ENCODE measurements around the gene CYP1A1. TPM values are rescaled to one million over a fixed set of nuclear protein-coding genes. Genes with fewer than 3 reads are reported as not detected.
A peak's percentile ranks its signal among the peaks of the same experiment; 100 is the strongest.

The CYP1A1 gene
- total RNA-seq, 1 experiment from 2014 or later: 1.3 TPM

DNA sequence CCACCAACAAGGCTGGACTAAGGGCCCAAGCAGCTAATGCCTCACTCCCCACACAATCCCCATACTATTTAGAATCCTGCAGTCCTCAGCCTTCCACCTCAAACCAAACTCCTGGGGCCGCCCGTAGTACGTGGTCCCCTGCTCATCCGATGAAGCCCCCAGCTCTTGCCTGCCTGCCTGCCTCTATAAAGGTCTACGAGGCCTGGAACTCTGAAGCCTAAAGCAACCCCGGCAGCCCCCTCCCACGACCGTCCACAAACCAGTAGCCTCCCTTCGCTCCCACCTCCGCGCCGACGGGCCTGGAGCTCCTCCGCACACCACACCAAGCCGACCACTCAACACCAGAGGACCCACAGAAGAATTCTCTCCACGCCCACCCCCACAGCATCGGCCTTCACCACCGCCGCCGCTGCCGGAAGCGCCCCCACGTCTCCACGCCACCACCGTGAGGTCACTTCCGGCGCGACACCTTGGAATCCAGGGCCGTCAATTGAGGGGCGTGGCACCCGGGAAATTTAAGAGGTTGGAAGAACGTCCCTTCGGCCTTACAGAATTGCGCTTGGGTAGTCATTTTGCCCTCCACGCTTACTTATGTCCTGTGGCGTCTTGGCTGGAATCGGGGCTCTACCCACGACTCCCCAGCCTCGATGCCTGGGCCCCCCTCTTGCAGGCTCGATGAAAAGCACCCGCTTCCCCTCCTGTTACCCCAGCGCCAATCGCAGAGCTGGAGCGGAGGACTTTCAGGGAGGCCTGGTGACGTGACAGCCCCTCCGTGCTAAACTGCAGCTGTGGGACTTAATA, 29.5 kb downstream of the CYP1A1 start, which contains the start of gene EDC3:
Gene EDC3 (minus strand): TSS at position 428 of the 801 bp plus-strand sequence. CDS start 20,900 bp downstream, outside the sequence.
- DNase-seq (ENCODE audit: low read depth): peak; percentile 84

DNA sequence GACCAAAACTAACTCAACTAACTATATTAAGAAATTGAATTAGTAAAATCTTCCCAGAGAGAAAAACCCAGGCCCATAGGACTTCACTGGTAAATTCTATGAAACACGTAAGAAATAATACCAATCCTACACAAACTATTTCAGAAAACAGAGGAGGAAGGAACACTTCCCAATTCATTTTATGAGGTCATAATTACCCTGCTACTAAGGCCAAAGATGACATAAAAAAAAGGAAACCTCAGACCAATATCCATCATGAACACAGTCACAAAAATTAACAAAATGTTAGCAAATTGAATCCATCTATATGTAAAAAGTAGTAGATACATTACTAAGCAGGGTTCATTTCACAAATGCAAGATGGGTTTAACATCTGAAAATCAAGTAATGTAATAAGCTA, 33.0 kb downstream of the CYP1A1 start:
- no peak for DNase-seq (ENCODE audit: low read depth)

DNA sequence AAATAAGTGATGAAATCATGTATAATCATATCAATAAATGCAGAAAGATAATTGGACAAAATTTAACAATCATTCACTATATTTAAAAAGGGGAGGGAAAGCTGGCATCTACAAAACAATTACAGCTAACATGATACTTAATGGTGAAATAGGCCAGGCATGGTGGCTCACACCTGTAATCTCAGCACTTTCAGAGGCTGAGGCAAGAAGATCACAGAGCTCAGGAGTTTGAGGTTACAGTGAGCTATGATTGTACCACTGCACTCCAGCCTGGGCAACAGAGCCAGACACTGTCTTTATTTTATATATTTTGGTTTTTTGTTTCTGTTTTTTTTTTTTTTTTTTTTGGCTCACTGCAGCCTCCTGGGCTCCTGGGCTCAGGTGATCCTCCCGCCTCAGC, 41.6 kb downstream of the CYP1A1 start:
- DNase-seq (ENCODE audit: low read depth): no peak

DNA sequence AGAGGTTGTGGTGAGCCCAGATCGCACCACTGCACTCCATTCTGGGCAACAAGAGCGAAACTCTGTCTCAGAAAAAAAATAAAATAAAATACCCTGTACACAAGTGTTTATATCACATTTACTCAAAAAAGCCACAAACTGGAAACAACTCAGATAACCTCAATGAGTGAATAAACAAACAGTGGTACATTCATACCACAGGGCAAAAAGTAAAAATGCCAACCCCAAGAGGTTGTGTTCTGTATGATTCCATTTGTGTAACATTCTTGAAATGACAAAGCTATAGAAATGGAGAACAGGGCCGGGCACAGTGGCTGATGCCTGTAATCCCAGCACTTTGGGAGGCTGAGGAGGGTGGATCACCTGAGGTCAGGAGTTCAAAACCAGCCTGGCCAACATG, 42.4 kb downstream of the CYP1A1 start:
- no peak for DNase-seq (ENCODE audit: low read depth)

DNA sequence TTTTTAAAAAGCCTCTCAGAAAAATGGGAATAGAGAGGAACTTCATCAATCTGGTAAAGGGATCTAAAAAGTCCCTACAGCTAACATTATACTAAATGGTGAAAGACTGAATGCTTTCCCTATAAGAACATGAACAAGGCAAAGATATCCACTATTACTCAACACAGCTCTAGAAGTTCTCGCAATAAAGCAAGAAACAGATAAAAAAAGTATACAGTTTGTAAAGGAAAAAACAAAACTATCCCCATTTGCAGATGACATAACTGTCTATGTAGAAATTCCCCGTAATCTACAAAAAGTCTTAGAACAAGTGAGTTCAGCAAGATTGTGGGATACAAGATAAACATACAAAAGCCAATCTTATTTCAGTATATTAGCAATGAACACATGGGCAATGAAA, 44.9 kb downstream of the CYP1A1 start:
- no peak for DNase-seq (ENCODE audit: low read depth)

DNA sequence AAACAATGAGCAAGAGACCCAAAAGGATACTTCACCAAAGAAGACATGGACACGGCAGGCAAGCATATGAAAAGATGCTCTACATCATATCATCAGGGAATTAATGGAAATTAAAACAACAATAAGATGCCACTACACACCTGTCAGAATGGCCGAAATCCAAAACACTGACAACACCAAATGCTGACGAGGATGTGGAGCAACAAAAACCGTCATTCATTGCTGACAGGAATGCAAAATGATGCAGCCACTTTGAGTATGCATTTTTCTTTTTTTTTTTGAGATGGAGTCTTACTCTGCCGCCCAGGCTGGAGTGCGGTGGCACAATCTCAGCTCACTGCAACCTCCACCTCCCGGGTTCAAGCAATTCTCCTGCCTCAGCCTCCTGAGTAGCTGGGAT, 48.5 kb downstream of the CYP1A1 start:
- DNase-seq (ENCODE audit: low read depth): no peak

DNA sequence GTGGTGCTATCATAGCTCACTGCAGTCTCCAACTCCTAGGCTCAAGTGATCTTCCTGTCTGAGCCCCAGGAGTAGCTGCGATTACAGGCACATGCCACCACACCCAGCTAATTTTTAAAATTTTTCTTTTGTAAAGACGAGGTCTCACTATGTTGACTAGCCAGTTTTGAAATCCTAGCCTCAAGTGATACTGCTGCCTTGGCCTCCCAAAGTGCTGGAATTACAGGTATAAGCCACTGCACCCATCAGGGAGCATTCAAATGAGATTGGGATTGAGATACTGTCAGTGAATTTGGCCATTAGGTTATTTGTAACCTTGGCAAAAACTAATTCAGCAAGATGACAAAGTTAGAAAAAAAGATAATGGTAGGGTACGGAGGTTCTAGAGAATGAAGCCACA, 51.2 kb downstream of the CYP1A1 start:
- DNase-seq (ENCODE audit: low read depth): no peak

DNA sequence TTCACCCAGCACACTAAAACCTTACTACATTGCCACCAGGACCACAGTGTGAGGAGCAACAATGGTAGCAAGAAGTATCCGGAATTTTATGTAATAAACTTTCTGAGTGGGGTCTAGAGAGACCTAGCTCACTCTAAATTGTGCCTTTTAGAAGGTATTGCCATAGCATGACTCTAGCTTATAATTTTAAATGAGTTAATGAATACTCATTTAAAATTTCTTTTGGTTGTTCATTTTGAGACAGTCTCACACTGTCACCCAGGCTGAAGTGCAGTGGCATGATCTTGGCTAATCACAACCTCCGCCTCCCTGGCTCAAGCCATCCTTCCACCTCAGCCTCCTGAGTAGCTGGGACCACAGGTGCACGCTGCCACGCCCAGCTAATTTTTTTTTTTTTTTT, 55.7 kb downstream of the CYP1A1 start:
- DNase-seq (ENCODE audit: low read depth): no peak

Other genes with a start within 250 kb of the CYP1A1 start
- 0.72 and 1.2 TPM in 2 replicates for gene ARID3B, start 184.3 kb downstream of the CYP1A1 start, total RNA-seq (2014; rRNA removed; shearing (Covaris generic))
- 55.5 and 65.5 TPM in 2 replicates for gene CLK3, start 109.7 kb downstream of the CYP1A1 start, total RNA-seq (2014; rRNA removed; shearing (Covaris generic))
- 7.4 and 10.6 TPM in 2 replicates for gene EDC3, start 29.5 kb downstream of the CYP1A1 start, total RNA-seq (2014; rRNA removed; shearing (Covaris generic))
- gene CYP1A2, start 23.3 kb upstream of the CYP1A1 start, total RNA-seq (2014; rRNA removed; shearing (Covaris generic)): not detected in 2 replicates
- gene CSK, start 56.6 kb upstream of the CYP1A1 start, total RNA-seq (2014; rRNA removed; shearing (Covaris generic)): 21.4 and 24.6 TPM in 2 replicates
- not detected in 2 replicates for gene LMAN1L, start 87.3 kb upstream of the CYP1A1 start, total RNA-seq (2014; rRNA removed; shearing (Covaris generic))
- gene CPLX3, start 101.1 kb upstream of the CYP1A1 start, total RNA-seq (2014; rRNA removed; shearing (Covaris generic)): not detected in 2 replicates
- 14.3 and 15.1 TPM in 2 replicates for gene ULK3, start 117.6 kb upstream of the CYP1A1 start, total RNA-seq (2014; rRNA removed; shearing (Covaris generic))
- gene SCAMP2, start 147.8 kb upstream of the CYP1A1 start, total RNA-seq (2014; rRNA removed; shearing (Covaris generic)): 27.8 and 31.4 TPM in 2 replicates
- 142 and 162 TPM in 2 replicates for gene MPI, start 164.5 kb upstream of the CYP1A1 start, total RNA-seq (2014; rRNA removed; shearing (Covaris generic))
- 38.9 and 41.2 TPM in 2 replicates for gene FAM219B, start 181.3 kb upstream of the CYP1A1 start, total RNA-seq (2014; rRNA removed; shearing (Covaris generic))
- 133 and 184 TPM in 2 replicates for gene COX5A, start 212.5 kb upstream of the CYP1A1 start, total RNA-seq (2014; rRNA removed; shearing (Covaris generic))
- 9.7 and 14.9 TPM in 2 replicates for gene RPP25, start 231.2 kb upstream of the CYP1A1 start, total RNA-seq (2014; rRNA removed; shearing (Covaris generic))

All from RPMI7951 (cell line).